Stimulated activated CD8-positive, alpha-beta memory T cell treated with anti-CD3 and anti-CD28 coated beads, Interleukin-2, amount 100 ng/mL, for 1 hour (primary cell): Measurements from ENCODE around the gene C2orf81.
A peak's percentile ranks its signal among the peaks of the same experiment; 100 is the strongest.
"Not testable (repeated sequence)": the region's sequence is repeated elsewhere in the genome, so short reads cannot be mapped to it uniquely, and the experiment has no call there.

ENCODE experiments used
- DNase-seq, 2 donors: peaks; one replicate each; pipeline ENCODE4 v3.0.0-alpha.2; 2020; ENCODE audit warnings: low read depth in 2 of 2

Gene C2orf81

GRCh38 chr2:74421221-74421870, at the start of gene C2orf81, which contains the start of gene WDR54:
C2orf81 (minus strand) TSS chr2:74421619; CDS start chr2:74421560, 59 bp downstream.
WDR54 (plus strand) TSS chr2:74421730; CDS start chr2:74422154, 424 bp downstream.
- peak; percentile 89 to 91 for DNase-seq

- DNase-seq, result not testable (repeated sequence)
These were observed 49.3 kb upstream of the C2orf81 start for GRCh38 chr2:74470742-74471141.

DNA sequence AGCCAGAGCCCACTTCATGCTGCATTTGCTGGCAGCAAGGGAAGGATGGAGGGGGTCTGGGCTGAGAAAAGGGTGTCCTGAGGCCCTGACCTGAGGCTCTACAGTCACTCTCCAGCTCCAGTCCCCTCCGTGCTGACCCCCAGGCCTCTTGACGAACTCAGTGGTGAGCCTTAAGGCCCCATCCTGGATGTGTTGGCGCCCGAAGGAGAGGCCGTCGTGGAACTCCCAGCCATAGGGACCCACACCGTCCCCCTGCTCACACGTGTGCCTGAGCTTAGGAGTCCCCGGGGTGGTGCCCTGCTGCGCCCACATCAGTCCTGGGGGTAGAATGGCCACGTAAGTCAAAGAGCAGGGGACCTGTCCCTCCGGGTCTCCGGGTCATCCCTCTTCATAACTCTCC, 43.0 kb upstream of the C2orf81 start:
- DNase-seq, result no peak

- DNase-seq, result no peak
These were observed 41.3 kb upstream of the C2orf81 start for GRCh38 chr2:74462786-74463105.

- no peak for DNase-seq
These were observed 40.8 kb upstream of the C2orf81 start for GRCh38 chr2:74462054-74462785.

DNA sequence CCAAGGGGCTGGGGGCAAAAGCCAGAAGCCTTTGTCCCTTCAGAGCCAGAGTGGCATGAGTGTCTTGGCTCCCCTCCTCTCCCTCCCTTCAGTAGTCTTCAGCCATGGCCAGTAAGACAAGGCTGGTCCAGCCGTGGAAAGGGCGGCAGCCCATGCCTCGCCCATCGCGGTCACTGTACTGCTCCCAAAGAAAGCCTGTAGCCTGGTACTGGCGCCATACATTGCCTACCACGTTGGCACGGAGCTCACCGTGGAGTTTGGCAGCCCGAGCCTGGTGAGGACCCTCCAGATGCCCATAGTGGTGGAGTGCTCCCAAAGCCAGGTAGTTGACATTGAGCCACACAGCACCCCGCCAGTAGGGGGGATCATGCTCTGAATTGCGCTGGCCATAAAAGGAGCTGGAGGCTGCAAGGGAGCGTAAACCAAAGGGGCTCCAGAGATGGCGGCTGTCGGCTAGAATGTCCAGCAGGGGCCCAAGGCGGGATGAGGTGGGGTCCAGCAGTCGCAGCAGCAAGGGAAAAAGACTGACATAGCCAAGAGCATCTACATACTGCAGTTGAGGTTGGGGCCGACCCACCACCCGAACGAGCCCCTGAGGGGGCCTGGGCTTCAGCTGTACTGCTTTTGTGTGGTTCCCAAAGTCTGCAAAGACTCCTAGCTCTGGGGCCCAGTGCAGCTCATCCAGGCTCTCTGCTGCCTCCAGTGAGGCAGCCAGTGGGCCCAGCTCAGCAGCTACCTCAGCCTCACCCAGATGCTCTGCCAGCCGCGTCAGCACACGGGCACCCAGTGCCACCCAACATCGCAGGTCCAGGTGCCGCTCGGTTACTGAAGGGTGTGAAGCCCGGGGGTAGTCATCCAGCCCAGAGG, 40.0 kb upstream of the C2orf81 start:
- DNase-seq, result no peak

DNA sequence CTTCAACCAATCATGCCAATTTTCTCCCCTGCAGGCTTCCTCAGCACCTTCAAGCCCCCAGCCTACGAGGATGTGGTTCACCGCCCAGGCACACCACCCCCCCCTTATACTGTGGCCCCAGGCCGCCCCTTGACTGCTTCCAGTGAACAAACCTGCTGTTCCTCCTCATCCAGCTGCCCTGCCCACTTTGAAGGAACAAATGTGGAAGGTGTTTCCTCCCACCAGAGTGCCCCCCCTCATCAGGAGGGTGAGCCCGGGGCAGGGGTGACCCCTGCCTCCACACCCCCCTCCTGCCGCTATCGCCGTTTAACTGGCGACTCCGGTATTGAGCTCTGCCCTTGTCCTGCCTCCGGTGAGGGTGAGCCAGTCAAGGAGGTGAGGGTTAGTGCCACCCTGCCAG, 38.8 kb upstream of the C2orf81 start:
- DNase-seq, result not testable (repeated sequence)

- not testable (repeated sequence) for DNase-seq
These were observed 38.2 kb upstream of the C2orf81 start for GRCh38 chr2:74459503-74460118.

DNA sequence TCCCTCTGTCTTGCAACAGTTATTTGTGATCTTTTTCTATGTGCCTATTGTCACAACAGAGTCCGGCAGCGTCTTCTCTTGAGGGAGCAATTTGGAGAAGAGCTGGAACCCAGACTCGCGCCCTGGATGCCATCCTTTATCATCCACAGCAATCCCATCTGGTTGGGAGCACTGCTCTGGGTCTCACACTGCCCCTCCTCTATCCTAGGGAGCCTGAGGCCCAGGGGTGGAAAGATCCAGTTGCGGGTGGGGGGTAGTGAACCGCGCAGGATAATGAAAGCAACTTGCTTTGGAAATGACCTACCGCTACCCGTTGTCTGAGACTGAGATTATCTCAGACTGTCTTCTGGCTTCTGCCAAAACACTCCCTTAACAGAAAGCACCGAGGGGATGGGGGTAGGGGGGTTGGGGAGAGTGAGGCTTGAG, 37.5 kb upstream of the C2orf81 start:
- no peak for DNase-seq

GRCh38 chr2:74458132-74458937, 36.9 kb upstream of the C2orf81 start, which contains the start of gene WBP1:
WBP1 (plus strand) TSS chr2:74458438; CDS start chr2:74458603, 165 bp downstream.
- peak; percentile 95 to 97 for DNase-seq

- DNase-seq, result peak; percentile 66 to 70
These were observed 36.2 kb upstream of the C2orf81 start for GRCh38 chr2:74457549-74458131.

- DNase-seq, result no peak
These were observed 35.7 kb upstream of the C2orf81 start for GRCh38 chr2:74457129-74457548.

DNA sequence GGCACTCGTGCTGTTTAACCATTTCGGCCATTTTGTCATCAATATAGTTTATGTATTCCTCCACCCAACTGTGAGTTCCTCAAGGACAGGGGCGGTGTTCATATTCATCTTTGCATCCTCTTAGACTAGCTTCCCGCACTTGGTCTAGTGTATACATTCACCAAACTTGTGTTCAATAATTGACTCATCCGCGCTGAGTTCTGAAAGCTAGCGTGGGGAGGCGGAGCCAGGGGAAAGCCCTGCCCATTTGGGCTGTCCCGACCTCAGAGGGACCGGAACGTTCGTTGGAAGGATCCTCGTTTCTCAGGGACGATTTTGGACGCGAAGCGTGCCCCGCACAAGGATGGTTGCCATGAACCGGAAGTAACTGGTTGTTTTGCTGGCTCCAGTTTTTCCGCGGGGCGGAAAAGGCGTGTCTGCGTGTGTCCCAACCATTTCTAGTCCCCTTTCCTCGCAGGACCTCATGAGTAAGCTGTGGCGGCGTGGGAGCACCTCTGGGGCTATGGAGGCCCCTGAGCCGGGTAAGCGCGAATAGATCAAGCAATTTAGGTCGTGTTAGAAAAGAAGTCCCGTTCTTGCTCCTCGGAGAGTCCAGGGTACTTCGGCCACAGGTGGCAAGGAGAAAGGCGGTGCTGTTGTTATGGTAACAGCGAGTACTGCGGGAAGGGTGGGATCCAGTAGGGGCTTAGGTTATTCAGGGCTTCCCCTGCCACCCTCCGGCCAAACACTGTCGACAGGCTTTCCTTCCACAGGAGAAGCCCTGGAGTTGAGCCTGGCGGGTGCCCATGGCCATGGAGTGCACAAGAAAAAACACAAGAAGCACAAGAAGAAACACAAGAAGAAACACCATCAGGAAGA, 33.5 kb upstream of the C2orf81 start, which contains the start of gene INO80B:
Gene INO80B (plus strand): TSS at position 434 of the 858 bp plus-strand sequence. CDS start 30 bp downstream, at position 464.
- DNase-seq, result peak; percentile 94 to 95

DNA sequence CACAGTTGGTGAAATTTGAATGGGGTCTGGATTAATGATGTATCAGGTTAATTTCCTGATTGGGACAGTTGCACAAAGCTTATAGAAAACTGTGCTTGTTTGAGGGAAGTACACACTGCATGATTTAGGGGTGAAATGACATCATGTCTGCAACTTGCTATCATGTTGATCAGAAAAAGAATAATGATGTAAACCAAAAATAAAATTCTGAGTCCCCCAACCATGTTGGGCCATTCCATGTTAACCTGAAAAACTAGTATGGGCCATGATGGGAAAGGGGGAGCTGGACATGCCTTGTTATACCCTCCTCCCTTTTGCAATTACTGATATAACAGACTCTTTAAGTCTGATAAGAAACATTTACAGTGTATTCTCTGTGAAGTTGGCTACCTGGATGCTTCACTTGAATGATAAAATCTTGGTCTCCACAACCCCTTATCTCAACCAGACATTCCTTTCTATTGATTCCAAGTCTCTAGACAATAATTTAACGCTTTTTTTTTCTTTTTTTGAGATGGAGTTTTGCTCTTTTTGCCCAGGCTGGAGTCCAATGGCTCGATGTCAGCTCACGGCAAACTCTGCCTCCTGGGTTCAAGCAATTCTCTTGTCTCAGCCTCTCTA, 29.3 kb upstream of the C2orf81 start:
- DNase-seq, result no peak

DNA sequence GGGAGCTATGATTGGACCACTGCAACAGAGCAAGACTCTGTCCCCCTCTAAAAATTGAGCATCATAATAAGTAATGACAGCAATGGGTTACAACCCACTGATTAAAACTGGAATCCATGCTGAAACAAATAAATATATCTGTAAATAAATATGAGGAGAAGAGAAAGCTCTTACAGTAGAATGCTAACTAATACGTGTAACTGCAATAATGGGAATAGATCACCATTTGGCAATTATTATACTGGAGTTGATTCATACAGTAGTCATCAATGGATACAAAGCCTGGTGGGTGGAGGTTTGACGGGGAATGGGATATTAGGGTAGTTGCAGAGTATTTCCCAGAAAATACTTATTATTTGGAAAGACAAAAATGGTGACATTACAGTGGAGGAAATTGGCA, 27.4 kb upstream of the C2orf81 start:
- no peak for DNase-seq

DNA sequence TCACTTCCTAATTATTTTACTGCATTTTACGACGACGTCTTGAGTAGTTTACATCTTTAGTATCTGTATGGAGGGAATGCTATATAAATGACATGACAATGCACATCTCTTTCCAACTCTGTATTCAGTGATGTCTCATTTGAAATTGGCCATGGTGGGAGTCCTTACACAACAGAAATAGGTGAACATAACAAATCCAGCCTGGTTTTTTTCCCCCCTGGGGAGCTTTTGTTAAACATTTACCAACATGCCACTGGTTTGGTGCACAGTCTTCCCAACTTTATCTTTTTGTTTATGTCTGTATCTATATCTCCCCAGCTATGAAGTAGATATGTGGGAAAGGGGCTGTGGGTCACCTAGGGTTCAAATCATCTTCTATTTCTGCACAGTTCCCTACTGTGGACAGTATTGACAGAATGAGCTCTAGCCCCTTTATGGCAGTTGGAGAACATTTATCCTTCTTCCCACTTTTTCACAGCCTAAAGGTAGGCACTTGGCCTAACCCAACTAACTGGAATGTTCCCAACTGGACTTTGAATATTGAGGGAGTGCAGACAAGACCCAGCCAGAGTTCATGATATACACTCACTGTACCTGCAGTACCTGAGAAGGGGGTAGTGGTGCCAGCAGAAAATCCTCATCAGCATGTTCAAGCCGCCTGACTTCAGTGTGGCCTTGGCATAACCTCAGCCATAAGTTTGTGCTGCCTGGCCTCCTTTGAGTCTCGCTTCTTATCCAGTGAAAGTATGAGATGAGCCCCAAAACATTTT, 26.0 kb upstream of the C2orf81 start:
- DNase-seq, result no peak

GRCh38 chr2:74444498-74445318, 23.3 kb upstream of the C2orf81 start:
- no peak for DNase-seq
